Measurements from ENCODE around the gene TCF4.

TCF4 gene

GRCh38 chr18:55585920-55586561 is 2.0 kb downstream of the TCF4 start:
- peak; percentile 62 for DNase-seq (ENCODE audit: low read depth, low spot score)

- DNase-seq (ENCODE audit: low read depth, low spot score) = peak; percentile 25
Measured at GRCh38 chr18:55585065-55585919, 2.7 kb downstream of the TCF4 start.

- peak; percentile 3 for DNase-seq (ENCODE audit: low read depth, low spot score)
Measured at GRCh38 chr18:55584201-55584600, 3.8 kb downstream of the TCF4 start.

GRCh38 chr18:55582325-55582724 is 5.7 kb downstream of the TCF4 start:
- DNase-seq (ENCODE audit: low read depth, low spot score) = peak; percentile 53

GRCh38 chr18:55579501-55580270 is 8.3 kb downstream of the TCF4 start:
- DNase-seq (ENCODE audit: low read depth, low spot score) = no peak

GRCh38 chr18:55577812-55578539 is 10.0 kb downstream of the TCF4 start:
- no peak for DNase-seq (ENCODE audit: low read depth, low spot score)

GRCh38 chr18:55576001-55576400 is 12.0 kb downstream of the TCF4 start:
- no peak for DNase-seq (ENCODE audit: low read depth, low spot score)

- DNase-seq (ENCODE audit: low read depth, low spot score) = no peak
Measured at GRCh38 chr18:55575066-55575465, 12.9 kb downstream of the TCF4 start.

- DNase-seq (ENCODE audit: low read depth, low spot score) = no peak
Measured at GRCh38 chr18:55573386-55573785, 14.6 kb downstream of the TCF4 start.

- no peak for DNase-seq (ENCODE audit: low read depth, low spot score)
Measured at GRCh38 chr18:55570966-55571365, 17.0 kb downstream of the TCF4 start.

- DNase-seq (ENCODE audit: low read depth, low spot score) = no peak
Measured at GRCh38 chr18:55566456-55566935, 21.5 kb downstream of the TCF4 start.

- DNase-seq (ENCODE audit: low read depth, low spot score) = no peak
Measured at GRCh38 chr18:55559739-55560138, 28.3 kb downstream of the TCF4 start.

GRCh38 chr18:55557211-55557610 is 30.8 kb downstream of the TCF4 start:
- DNase-seq (ENCODE audit: low read depth, low spot score) = no peak

- no peak for DNase-seq (ENCODE audit: low read depth, low spot score)
Measured at GRCh38 chr18:55555395-55556027, 32.5 kb downstream of the TCF4 start.

GRCh38 chr18:55552526-55553189 is 35.3 kb downstream of the TCF4 start:
- peak; percentile 74 for DNase-seq (ENCODE audit: low read depth, low spot score)

GRCh38 chr18:55551227-55551626 is 36.8 kb downstream of the TCF4 start:
- DNase-seq (ENCODE audit: low read depth, low spot score) = no peak

- DNase-seq (ENCODE audit: low read depth, low spot score) = no peak
Measured at GRCh38 chr18:55550471-55550870, 37.5 kb downstream of the TCF4 start.

GRCh38 chr18:55549474-55550104 is 38.4 kb downstream of the TCF4 start:
- no peak for DNase-seq (ENCODE audit: low read depth, low spot score)

GRCh38 chr18:55547705-55548056 is 40.3 kb downstream of the TCF4 start:
- no peak for DNase-seq (ENCODE audit: low read depth, low spot score)

All from astrocyte of the hippocampus (primary cell).